Duodenal mucosa (tissue), 2 donors: ENCODE data around the gene ECHS1.
"Not testable (repeated sequence)": the region's sequence is repeated elsewhere in the genome, so short reads cannot be mapped to it uniquely, and the experiment has no call there.

ENCODE experiments used
- H3K27ac ChIP-seq: one replicate; pipeline ENCODE4 v1.7.0; 2013; ENCODE audit warnings: low read depth, low read length
- H3K27me3 ChIP-seq, 2 donors: one replicate each; pipeline ENCODE4 v1.7.0; 2013; ENCODE audit warnings: low read length in 2 of 2, control low read depth in 1 of 2; ENCODE audit not compliant: insufficient read depth in 2 of 2, control insufficient read depth in 1 of 2
- H3K36me3 ChIP-seq, 2 donors: one replicate each; pipeline ENCODE4 v1.7.0; 2013; ENCODE audit warnings: low read length in 2 of 2, control low read depth in 1 of 2; ENCODE audit not compliant: insufficient read depth in 2 of 2, control insufficient read depth in 1 of 2
- H3K4me1 ChIP-seq, 2 donors: one replicate each; pipeline ENCODE4 v1.7.0; 2013; ENCODE audit warnings: low read length in 2 of 2, control low read depth in 1 of 2; ENCODE audit not compliant: insufficient read depth in 2 of 2, control insufficient read depth in 1 of 2
- H3K4me3 ChIP-seq, 2 donors: one replicate each; pipeline ENCODE4 v1.7.0; 2013; ENCODE audit warnings: low read length in 2 of 2, low read depth in 1 of 2
- H3K9ac ChIP-seq, 2 donors: one replicate each; pipeline ENCODE4 v1.7.0; 2013; ENCODE audit warnings: low read length in 2 of 2, low read depth in 1 of 2
- H3K9me3 ChIP-seq, 2 donors: one replicate each; pipeline ENCODE4 v1.7.0; 2013; ENCODE audit warnings: low read length in 2 of 2, control low read depth in 1 of 2; ENCODE audit not compliant: control insufficient read depth in 1 of 2

The ECHS1 gene

GRCh38 chr10:133373174-133374090 lies at the start of gene ECHS1:
TSS of gene ECHS1 (minus strand) at chr10:133373354. CDS start at chr10:133373333, 21 bp downstream.
- Histone ChIP-seq H3K27ac (peak within 1 kb of the TSS; percentile 62), H3K9ac (peak within 1 kb of the TSS; percentile 43 to 64), H3K27me3 (no peaks in the 10 kb centered on the region), H3K4me3 (peak within 1 kb of the TSS; percentile 63 to 87), H3K36me3 (peaks cover 23 to 24% of the 10 kb centered on the region in 2 donors), H3K9me3 (no peaks in the 10 kb centered on the region), H3K4me1 (peaks cover 8 to 16% of the 10 kb centered on the region in 2 donors)

GRCh38 chr10:133422223-133422806 lies 49.2 kb upstream of the ECHS1 start:
- peaks cover 13 to 30% of the 10 kb centered on the region in 2 donors for H3K36me3 ChIP-seq
- no peaks in the 10 kb centered on the region for H3K4me1 ChIP-seq
- H3K9ac ChIP-seq: no peak overlapping the region
- no peak overlapping the region for H3K27ac ChIP-seq
- peaks cover 5 to 10% of the 10 kb centered on the region in 2 donors for H3K27me3 ChIP-seq
- no peak overlapping the region for H3K4me3 ChIP-seq
- no peaks in the 10 kb centered on the region for H3K9me3 ChIP-seq

- H3K4me3 ChIP-seq: no peak overlapping the region
- no peak overlapping the region for H3K27ac ChIP-seq
- peaks cover 13 to 30% of the 10 kb centered on the region in 2 donors for H3K36me3 ChIP-seq
- H3K9me3 ChIP-seq: no peaks in the 10 kb centered on the region
- H3K27me3 ChIP-seq: peaks cover 5 to 10% of the 10 kb centered on the region in 2 donors
- no peak overlapping the region for H3K9ac ChIP-seq
- H3K4me1 ChIP-seq: no peaks in the 10 kb centered on the region
Measured at GRCh38 chr10:133421336-133422222, 48.4 kb upstream of the ECHS1 start.

- H3K27me3 ChIP-seq: peaks cover 5 to 10% of the 10 kb centered on the region in 2 donors
Measured at GRCh38 chr10:133420579-133420978, 47.4 kb upstream of the ECHS1 start.

GRCh38 chr10:133420028-133420427 lies 46.9 kb upstream of the ECHS1 start:
- Histone ChIP-seq H3K27me3 (peaks cover 5 to 10% of the 10 kb centered on the region in 2 donors), H3K4me3 (no peak overlapping the region), H3K9me3 (no peaks in the 10 kb centered on the region), H3K9ac (no peak overlapping the region), H3K27ac (no peak overlapping the region), H3K36me3 (peaks cover 18 to 37% of the 10 kb centered on the region in 2 donors), H3K4me1 (no peaks in the 10 kb centered on the region)

More at GRCh38 chr10:133420579-133420978, 47.4 kb upstream of the ECHS1 start:
- H3K9me3 ChIP-seq: no peaks in the 10 kb centered on the region
- peaks cover 15 to 32% of the 10 kb centered on the region in 2 donors for H3K36me3 ChIP-seq
- no peak overlapping the region for H3K4me3 ChIP-seq
- no peak overlapping the region for H3K9ac ChIP-seq
- H3K4me1 ChIP-seq: no peaks in the 10 kb centered on the region
- no peak overlapping the region for H3K27ac ChIP-seq

GRCh38 chr10:133419211-133419950 lies 46.2 kb upstream of the ECHS1 start:
- no peak overlapping the region for H3K27ac ChIP-seq
- no peak overlapping the region for H3K9ac ChIP-seq
- H3K4me3 ChIP-seq: no peak overlapping the region
- peaks cover 18 to 37% of the 10 kb centered on the region in 2 donors for H3K36me3 ChIP-seq
- H3K27me3 ChIP-seq: peaks cover 5 to 10% of the 10 kb centered on the region in 2 donors
- H3K9me3 ChIP-seq: no peaks in the 10 kb centered on the region
- H3K4me1 ChIP-seq: no peaks in the 10 kb centered on the region

- Histone ChIP-seq H3K27me3 (peaks cover 5 to 10% of the 10 kb centered on the region in 2 donors), H3K9me3 (no peaks in the 10 kb centered on the region), H3K4me3 (no peak overlapping the region)
Measured at GRCh38 chr10:133418289-133418993, 45.3 kb upstream of the ECHS1 start.

GRCh38 chr10:133415752-133416151 lies 42.6 kb upstream of the ECHS1 start:
- no peak overlapping the region for H3K4me3 ChIP-seq
- peaks cover 34 to 61% of the 10 kb centered on the region in 2 donors for H3K36me3 ChIP-seq
- H3K9me3 ChIP-seq: peaks cover 8 to 21% of the 10 kb centered on the region in 2 donors
- no peak overlapping the region for H3K27ac ChIP-seq
- H3K27me3 ChIP-seq: no peaks in the 10 kb centered on the region
- no peaks in the 10 kb centered on the region for H3K4me1 ChIP-seq
- no peak overlapping the region for H3K9ac ChIP-seq

More at GRCh38 chr10:133418289-133418993, 45.3 kb upstream of the ECHS1 start:
- no peak overlapping the region for H3K27ac ChIP-seq
- peaks cover 18 to 39% of the 10 kb centered on the region in 2 donors for H3K36me3 ChIP-seq
- no peaks in the 10 kb centered on the region for H3K4me1 ChIP-seq
- H3K9ac ChIP-seq: no peak overlapping the region

- not testable (repeated sequence) for H3K27ac ChIP-seq, H3K9ac ChIP-seq, H3K4me3 ChIP-seq, H3K27me3 ChIP-seq, H3K4me1 ChIP-seq
- peaks cover 8 to 21% of the 10 kb centered on the region in 2 donors for H3K9me3 ChIP-seq
- H3K36me3 ChIP-seq: peaks cover 21 to 62% of the 10 kb centered on the region in 2 donors
Measured at GRCh38 chr10:133414401-133414800, 41.2 kb upstream of the ECHS1 start.
